Forelimb muscle (tissue), 1 donor: ENCODE results near the gene NDUFB3. TPM values are rescaled to one million over a fixed set of nuclear protein-coding genes. Genes with fewer than 3 reads are reported as not detected.

ENCODE experiments used
- DNase-seq: peaks from one replicate; pipeline ENCODE4 v3.0.0-alpha.2; 2013; ENCODE audit warnings: low read depth
- polyA plus RNA-seq: library from polyadenylated mRNA; unstranded; fragments of 120-200 nt; gene quantifications from one replicate; pipeline ENCODE4 v1.2.1, GENCODE V29; 2013; ENCODE audit not compliant: insufficient read length

NDUFB3 gene
- polyA plus RNA-seq, 1 donor: 87.4 TPM

GRCh38 chr2:201128033-201128432 is 56.2 kb downstream of the NDUFB3 start:
- no peak for DNase-seq

DNA sequence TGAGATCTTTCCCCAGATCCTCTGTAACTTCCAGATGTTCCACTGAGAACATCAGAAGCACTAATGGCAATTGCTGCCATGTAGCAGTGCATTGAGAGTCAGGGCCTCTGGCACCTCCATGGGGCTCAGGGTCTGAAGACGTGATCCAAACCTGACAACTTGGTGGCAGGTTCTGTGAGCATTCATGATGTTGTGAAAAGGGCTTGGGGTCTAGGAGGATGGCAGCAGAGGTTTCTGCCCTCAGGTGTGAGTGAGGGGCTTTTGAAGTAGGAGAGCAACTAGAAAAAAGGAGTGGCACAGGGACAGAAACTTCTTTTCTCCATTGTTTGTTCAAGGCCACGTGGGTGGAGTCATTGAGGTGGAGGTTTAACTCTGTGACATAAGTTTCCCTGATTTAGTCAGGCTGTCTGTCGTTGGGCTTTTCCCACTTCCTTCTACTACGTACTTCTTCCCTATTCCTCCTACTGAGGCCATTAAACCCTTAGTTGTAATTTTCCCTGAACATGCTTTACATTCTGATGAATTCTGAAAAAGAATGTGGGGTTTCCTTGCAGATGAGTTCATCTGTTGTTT is 57.2 kb downstream of the NDUFB3 start:
- DNase-seq: no peak

GRCh38 chr2:201130524-201131186 is 58.9 kb downstream of the NDUFB3 start:
- DNase-seq: no peak

GRCh38 chr2:201132518-201132917 is 60.7 kb downstream of the NDUFB3 start:
- DNase-seq: no peak

Other genes with a start within 250 kb of the NDUFB3 start
- gene CLK1, start 207.3 kb upstream of the NDUFB3 start, polyA plus RNA-seq: 153 TPM
- 63.7 TPM for gene PPIL3, start 182.9 kb upstream of the NDUFB3 start, polyA plus RNA-seq
- gene NIF3L1, start 182.6 kb upstream of the NDUFB3 start, polyA plus RNA-seq: 17.9 TPM
- 16.1 TPM for gene ORC2, start 108.3 kb upstream of the NDUFB3 start, polyA plus RNA-seq
- gene HYCC2, start 330 bp upstream of the NDUFB3 start, polyA plus RNA-seq: 8.5 TPM
- 39.6 TPM for gene CFLAR, start 44.2 kb downstream of the NDUFB3 start, polyA plus RNA-seq
- gene CASP10, start 111.1 kb downstream of the NDUFB3 start, polyA plus RNA-seq: 5.0 TPM
- gene CASP8, start 188.5 kb downstream of the NDUFB3 start, polyA plus RNA-seq: 6.6 TPM